HG02852 (cell line): ENCODE measurements around the gene SEZ6L2.
"Not testable (repeated sequence)": the region's sequence is repeated elsewhere in the genome, so short reads cannot be mapped to it uniquely, and the experiment has no call there.

Experiments
- ATAC-seq: cut with Tn5 transposase; IDR thresholded peaks from one replicate; pipeline ENCODE4 v1.9.1; 2021; ENCODE audit warnings: mild to moderate bottlenecking, moderate library complexity; ENCODE audit not compliant: unreplicated experiment

SEZ6L2 gene

GRCh38 chr16:29910819-29911675 lies 11.7 kb upstream of the SEZ6L2 start:
- ATAC-seq: no peak

GRCh38 chr16:29909851-29910250 lies 10.5 kb upstream of the SEZ6L2 start:
- ATAC-seq: not testable (repeated sequence)

GRCh38 chr16:29909391-29909790 lies 10.0 kb upstream of the SEZ6L2 start:
- ATAC-seq: no peak

- no peak for ATAC-seq
Measured at GRCh38 chr16:29908719-29909220, 9.4 kb upstream of the SEZ6L2 start.

- no peak for ATAC-seq
Measured at GRCh38 chr16:29907973-29908372, 8.6 kb upstream of the SEZ6L2 start.

- no peak for ATAC-seq
Measured at GRCh38 chr16:29906520-29907244, 7.3 kb upstream of the SEZ6L2 start.

- no peak for ATAC-seq
Measured at GRCh38 chr16:29905668-29906067, 6.3 kb upstream of the SEZ6L2 start.

GRCh38 chr16:29904947-29905346 lies 5.6 kb upstream of the SEZ6L2 start:
- no peak for ATAC-seq

- no peak for ATAC-seq
Measured at GRCh38 chr16:29903590-29903989, 4.2 kb upstream of the SEZ6L2 start.

- no peak for ATAC-seq
Measured at GRCh38 chr16:29901607-29901945, 2.2 kb upstream of the SEZ6L2 start.

- ATAC-seq: no peak
Measured at GRCh38 chr16:29900888-29901606, 1.7 kb upstream of the SEZ6L2 start.

- no peak for ATAC-seq
Measured at GRCh38 chr16:29900102-29900887, 945 bp upstream of the SEZ6L2 start, which contains the start of gene ASPHD1. TSS of gene ASPHD1 (plus strand) at chr16:29900488. CDS start at chr16:29900972, 484 bp downstream.

GRCh38 chr16:29898804-29899515 lies 390 bp downstream of the SEZ6L2 start:
- ATAC-seq: no peak

- no peak for ATAC-seq
Measured at GRCh38 chr16:29898135-29898803, 1.1 kb downstream of the SEZ6L2 start.

- ATAC-seq: no peak
Measured at GRCh38 chr16:29897333-29897732, 2.0 kb downstream of the SEZ6L2 start.

- ATAC-seq: no peak
Measured at GRCh38 chr16:29896841-29897240, 2.5 kb downstream of the SEZ6L2 start.

GRCh38 chr16:29894352-29894751 lies 5.0 kb downstream of the SEZ6L2 start:
- ATAC-seq: no peak

- ATAC-seq: no peak
Measured at GRCh38 chr16:29893553-29893952, 5.8 kb downstream of the SEZ6L2 start.

- ATAC-seq: no peak
Measured at GRCh38 chr16:29892458-29892813, 6.9 kb downstream of the SEZ6L2 start.
